ENCODE measurements around the gene TSGA10IP.
"Not testable (repeated sequence)": the region's sequence is repeated elsewhere in the genome, so short reads cannot be mapped to it uniquely, and the experiment has no call there.

Gene TSGA10IP

GRCh38 chr11:65947603-65948125, 2.4 kb downstream of the TSGA10IP start:
- no peak for DNase-seq

- not testable (repeated sequence) for DNase-seq
Observed at GRCh38 chr11:65950711-65951110, 5.4 kb downstream of the TSGA10IP start.

- DNase-seq = not testable (repeated sequence)
Observed at GRCh38 chr11:65951641-65952040, 6.4 kb downstream of the TSGA10IP start.

- no peak for DNase-seq
Observed at GRCh38 chr11:65952052-65952521, 6.8 kb downstream of the TSGA10IP start.

- no peak for DNase-seq
Observed at GRCh38 chr11:65953471-65953870, 8.2 kb downstream of the TSGA10IP start.

- DNase-seq = no peak
Observed at GRCh38 chr11:65954771-65955170, 9.5 kb downstream of the TSGA10IP start.

GRCh38 chr11:65958291-65958690, 13.0 kb downstream of the TSGA10IP start:
- DNase-seq = no peak

GRCh38 chr11:65958774-65959420, 13.6 kb downstream of the TSGA10IP start:
- DNase-seq = no peak

- DNase-seq = no peak
Observed at GRCh38 chr11:65960824-65961266, 15.6 kb downstream of the TSGA10IP start.

- DNase-seq = peak; percentile 74 to 98
Observed at GRCh38 chr11:65961267-65962140, 16.2 kb downstream of the TSGA10IP start, which contains the start of gene SART1. Gene SART1 (plus strand): TSS chr11:65961734. CDS start chr11:65961781, 47 bp downstream.

GRCh38 chr11:65962141-65962564, 16.9 kb downstream of the TSGA10IP start:
- DNase-seq = peak in 1 of 2 donors; percentile 37

GRCh38 chr11:65964906-65965305, 19.6 kb downstream of the TSGA10IP start:
- DNase-seq = no peak

GRCh38 chr11:65965986-65966762, 20.9 kb downstream of the TSGA10IP start:
- no peak for DNase-seq

GRCh38 chr11:65967329-65967934, 22.2 kb downstream of the TSGA10IP start:
- no peak for DNase-seq

- no peak for DNase-seq
Observed at GRCh38 chr11:65968600-65969482, 23.6 kb downstream of the TSGA10IP start.

- no peak for DNase-seq
Observed at GRCh38 chr11:65972116-65972515, 26.8 kb downstream of the TSGA10IP start.

- DNase-seq = no peak
Observed at GRCh38 chr11:65973439-65974110, 28.3 kb downstream of the TSGA10IP start.

GRCh38 chr11:65975771-65976170, 30.5 kb downstream of the TSGA10IP start:
- DNase-seq = no peak

GRCh38 chr11:65976216-65977176, 31.2 kb downstream of the TSGA10IP start:
- no peak for DNase-seq
